GM12874 (cell line): ENCODE results near the gene TNFAIP8L1.

Source experiments
- CTCF ChIP-seq: IDR thresholded peaks from 2 replicates; pipeline ENCODE4 v1.5.1; 2011; ENCODE audit warnings: low read depth, mild to moderate bottlenecking, control low read depth, low read length, moderate library complexity; ENCODE audit not compliant: insufficient read depth

TNFAIP8L1 gene

DNA sequence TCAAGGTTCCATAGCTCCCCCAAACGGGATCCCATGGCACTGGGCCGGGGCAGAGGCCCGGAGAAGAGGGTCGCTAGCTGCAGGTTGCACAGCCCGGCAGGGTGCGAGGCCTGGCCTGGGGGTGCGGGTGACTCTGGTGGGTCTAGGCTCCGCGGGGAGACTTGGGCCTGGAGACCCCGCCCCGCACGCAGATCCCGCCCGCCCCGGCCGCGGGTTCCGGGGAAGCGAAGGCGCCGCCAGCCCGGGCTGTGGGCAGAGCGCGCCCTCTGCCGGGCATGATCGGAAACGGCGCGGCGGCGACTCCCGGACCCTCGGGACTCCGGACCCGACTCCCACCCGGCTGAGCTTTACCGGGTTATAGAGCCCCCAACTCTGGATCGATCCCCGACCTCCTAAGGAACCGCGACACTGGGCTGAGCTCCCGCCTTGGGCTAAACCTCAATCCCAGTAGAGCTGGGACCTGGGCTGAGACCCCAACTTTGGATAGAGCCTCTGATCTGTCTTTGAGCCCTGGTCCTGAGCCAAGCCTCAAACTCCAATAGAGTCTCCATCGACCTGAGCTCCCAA is 3.1 kb upstream of the TNFAIP8L1 start:
- TF ChIP-seq CTCF = peak; percentile 97

- no peak for TF ChIP-seq CTCF
Observed at GRCh38 chr19:4636761-4637160, 2.6 kb upstream of the TNFAIP8L1 start.

GRCh38 chr19:4638317-4638716 is 999 bp upstream of the TNFAIP8L1 start:
- no peak for TF ChIP-seq CTCF

DNA sequence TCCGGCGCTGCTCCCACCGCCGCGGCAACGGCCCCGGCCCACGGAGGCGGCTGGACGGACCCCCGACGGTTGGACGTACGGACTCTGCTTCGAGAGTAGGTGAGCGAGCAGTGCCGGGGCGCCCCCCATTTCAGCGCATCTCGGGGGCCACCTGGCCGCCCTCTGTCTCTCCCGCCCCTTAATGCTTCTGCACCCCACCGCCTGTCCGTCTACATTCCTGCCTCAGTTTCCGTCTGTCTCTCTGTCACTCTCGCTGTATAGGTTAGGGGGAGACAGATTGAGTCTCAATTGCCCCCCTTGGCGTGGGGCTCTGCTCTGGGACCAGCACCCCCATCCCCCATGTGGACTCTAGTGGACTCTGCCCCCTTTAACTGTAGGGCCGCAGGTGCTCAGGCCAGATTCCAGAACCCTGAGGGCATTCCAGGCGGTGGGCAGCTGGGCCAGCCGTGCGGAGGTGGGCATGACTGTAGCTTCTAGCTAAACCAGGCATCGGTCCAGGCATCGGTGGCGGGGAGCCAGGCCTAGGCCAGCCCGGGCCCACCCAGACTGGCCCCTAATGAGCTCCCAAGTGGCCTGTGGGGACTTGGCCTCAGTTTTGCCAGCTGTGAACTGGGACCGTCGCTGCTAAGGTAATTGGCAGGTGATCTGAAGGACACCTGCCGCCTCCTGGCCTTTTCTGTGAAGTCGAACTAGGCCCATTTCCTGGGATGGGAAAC is 373 bp downstream of the TNFAIP8L1 start:
- no peak for TF ChIP-seq CTCF

GRCh38 chr19:4640247-4641000 is 1.1 kb downstream of the TNFAIP8L1 start:
- no peak for TF ChIP-seq CTCF

GRCh38 chr19:4641132-4641531 is 1.8 kb downstream of the TNFAIP8L1 start:
- no peak for TF ChIP-seq CTCF

- no peak for TF ChIP-seq CTCF
Observed at GRCh38 chr19:4642625-4643024, 3.3 kb downstream of the TNFAIP8L1 start.
